Caki2 (cell line): ENCODE results near the gene NT5C3B. TPM values are rescaled to one million over a fixed set of nuclear protein-coding genes. Genes with fewer than 3 reads are reported as not detected.

Experiments
- DNase-seq: peaks from one replicate; pipeline ENCODE4 v3.0.0-alpha.2; 2015; ENCODE audit warnings: low read depth
- in situ Hi-C: cut with HindIII; loops from 2 replicates; pipeline ENCODE4 v1.10.0; 2016; ENCODE audit warnings: low sequenced_read_pairs, low pct_unique_long_range_greater_than_20kb, mixed read lengths
- total RNA-seq: library from RNA; depleted of rRNA; stranded (reverse); fragments of >200 nt; shearing (Covaris generic); gene quantifications from 2 replicates; pipeline ENCODE4 v1.2.3, GENCODE V29; 2014; ENCODE audit warnings: low replicate concordance; rRNA removed

The NT5C3B gene
- total RNA-seq, 1 experiment from 2014 or later: 97.0 TPM

GRCh38 chr17:41775394-41776226, 60.4 kb downstream of the NT5C3B start:
- in situ Hi-C loops: no loop called here
- no peak for DNase-seq

Other genes starting within 250 kb of the NT5C3B start
- gene KRT14, start 249.3 kb downstream of the NT5C3B start, total RNA-seq: not detected in 2 replicates
- gene KRT16, start 223.5 kb downstream of the NT5C3B start, total RNA-seq: 1.4 TPM in 1 of 2 replicates, not detected in the other
- not detected in 2 replicates for gene KRT17, start 211.7 kb downstream of the NT5C3B start, total RNA-seq
- 25.4 and 50.9 TPM in 2 replicates for gene EIF1, start 147.3 kb downstream of the NT5C3B start, total RNA-seq
- gene GAST, start 123.9 kb downstream of the NT5C3B start, total RNA-seq: not detected in 2 replicates
- not detected in 2 replicates for gene HAP1, start 101.6 kb downstream of the NT5C3B start, total RNA-seq
- gene JUP, start 49.5 kb downstream of the NT5C3B start, total RNA-seq: 56.9 and 111 TPM in 2 replicates
- 148 and 200 TPM in 2 replicates for gene P3H4, start 24.3 kb downstream of the NT5C3B start, total RNA-seq
- gene FKBP10, start 23.2 kb downstream of the NT5C3B start, total RNA-seq: 315 and 351 TPM in 2 replicates
- not detected in 2 replicates for gene KLHL10, start 1.6 kb upstream of the NT5C3B start, total RNA-seq
- gene KLHL11, start 29.2 kb upstream of the NT5C3B start, total RNA-seq: 10.3 and 15.5 TPM in 2 replicates
- 146 and 150 TPM in 2 replicates for gene ACLY, start 82.7 kb upstream of the NT5C3B start, total RNA-seq
- 0.78 and 2.6 TPM in 2 replicates for gene ODAD4, start 94.4 kb upstream of the NT5C3B start, total RNA-seq
- 50.2 and 67.0 TPM in 2 replicates for gene CNP, start 130.6 kb upstream of the NT5C3B start, total RNA-seq
- 48.4 and 72.9 TPM in 2 replicates for gene DNAJC7, start 181.2 kb upstream of the NT5C3B start, total RNA-seq
- gene NKIRAS2, start 183.9 kb upstream of the NT5C3B start, total RNA-seq: 65.6 and 77.5 TPM in 2 replicates
- gene C17orf113, start 214.4 kb upstream of the NT5C3B start, total RNA-seq: 0.98 and 1.5 TPM in 2 replicates